HL-60 (cell line): Measurements from ENCODE around the gene POLR2B.

Experiments
- DNase-seq, 2 experiments: peaks; one replicate each; pipeline ENCODE4 v3.0.0-alpha.2; 2010 to 2020; ENCODE audit warnings: low read depth in 1 of 2, low spot score in 1 of 2
- H3K27ac ChIP-seq: fragments of 250-450 bp; sonication (Bioruptor Pico); replicated peaks from 2 replicates; pipeline ENCODE4 v1.5.1; 2020; ENCODE audit warnings: mild to moderate bottlenecking, moderate library complexity
- H3K27me3 ChIP-seq: fragments of 250-450 bp; sonication (Bioruptor Pico); 2 replicates; pipeline ENCODE4 v1.5.1; 2021; ENCODE audit warnings: mild to moderate bottlenecking, moderate library complexity; ENCODE audit not compliant: insufficient read depth, poor library complexity, severe bottlenecking
- H3K4me3 ChIP-seq: replicated peaks from 2 replicates; pipeline ENCODE4 v1.5.1; 2011; ENCODE audit warnings: mild to moderate bottlenecking, control low read depth, low read length; ENCODE audit not compliant: insufficient read depth
- GABPA ChIP-seq: IDR thresholded peaks from 2 replicates; pipeline ENCODE4 v1.6.1; 2012; ENCODE audit warnings: low read depth
- POLR2AphosphoS5 ChIP-seq: IDR thresholded peaks from 2 replicates; pipeline ENCODE4 v1.6.1; 2012; ENCODE audit warnings: low read depth
- SPI1 ChIP-seq: IDR thresholded peaks from 2 replicates; pipeline ENCODE4 v1.6.1; 2012; ENCODE audit warnings: low read depth, mild to moderate bottlenecking, borderline replicate concordance
- TF ChIP-seq, protein P1 (sequence below): IDR thresholded peaks from 2 replicates; pipeline ENCODE4 v1.6.1; 2012; ENCODE audit warnings: low read depth; ENCODE audit not compliant: insufficient replicate concordance
- TF ChIP-seq, protein P2 (sequence below): IDR thresholded peaks from one replicate; pipeline ENCODE4 v1.5.1; 2011; ENCODE audit warnings: low read length, control low read depth, inconsistent platforms; ENCODE audit not compliant: insufficient read depth

POLR2B gene

DNA sequence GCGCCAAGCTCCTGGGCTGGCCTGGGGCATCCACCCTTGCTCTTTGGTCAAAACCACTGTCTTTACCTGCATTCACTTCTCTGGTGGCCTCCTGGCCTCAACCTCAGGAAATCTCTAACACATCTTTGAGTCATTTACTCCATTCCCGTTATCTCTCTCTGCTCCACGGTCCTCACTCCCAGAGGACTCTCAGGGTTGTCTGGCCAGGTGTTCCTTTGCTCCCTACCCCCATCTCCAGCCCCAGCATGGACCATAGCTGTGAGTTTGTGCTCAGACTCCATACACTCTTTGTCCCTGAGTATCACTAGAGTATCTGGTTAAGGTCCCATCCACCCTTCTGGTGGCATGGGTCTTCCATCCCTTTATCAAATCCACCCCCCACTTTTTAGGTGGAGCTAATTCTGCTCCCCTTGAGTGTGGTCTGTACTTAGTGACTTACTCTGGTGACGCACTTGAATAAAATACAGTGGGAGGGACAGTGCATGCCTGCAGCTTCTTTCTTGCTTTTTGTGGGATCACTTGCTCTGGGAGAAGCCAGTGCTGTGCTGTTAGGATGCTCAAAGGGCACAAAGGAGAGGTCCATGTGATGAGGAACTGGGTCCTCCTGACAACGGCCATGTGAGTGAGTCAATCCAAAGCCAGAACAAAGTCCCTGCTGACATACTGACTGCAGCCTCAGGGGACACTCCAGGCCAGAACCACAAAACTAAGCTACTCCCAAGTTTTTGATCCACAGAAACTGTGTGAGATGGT, 87.2 kb downstream of the POLR2B start:
- Histone ChIP-seq H3K4me3 (no peak overlapping the region), H3K27ac (no peak overlapping the region), H3K27me3 (no peaks in the 10 kb centered on the region)
- TF ChIP-seq GABPA, result no peak
- TF ChIP-seq, protein P1, sequence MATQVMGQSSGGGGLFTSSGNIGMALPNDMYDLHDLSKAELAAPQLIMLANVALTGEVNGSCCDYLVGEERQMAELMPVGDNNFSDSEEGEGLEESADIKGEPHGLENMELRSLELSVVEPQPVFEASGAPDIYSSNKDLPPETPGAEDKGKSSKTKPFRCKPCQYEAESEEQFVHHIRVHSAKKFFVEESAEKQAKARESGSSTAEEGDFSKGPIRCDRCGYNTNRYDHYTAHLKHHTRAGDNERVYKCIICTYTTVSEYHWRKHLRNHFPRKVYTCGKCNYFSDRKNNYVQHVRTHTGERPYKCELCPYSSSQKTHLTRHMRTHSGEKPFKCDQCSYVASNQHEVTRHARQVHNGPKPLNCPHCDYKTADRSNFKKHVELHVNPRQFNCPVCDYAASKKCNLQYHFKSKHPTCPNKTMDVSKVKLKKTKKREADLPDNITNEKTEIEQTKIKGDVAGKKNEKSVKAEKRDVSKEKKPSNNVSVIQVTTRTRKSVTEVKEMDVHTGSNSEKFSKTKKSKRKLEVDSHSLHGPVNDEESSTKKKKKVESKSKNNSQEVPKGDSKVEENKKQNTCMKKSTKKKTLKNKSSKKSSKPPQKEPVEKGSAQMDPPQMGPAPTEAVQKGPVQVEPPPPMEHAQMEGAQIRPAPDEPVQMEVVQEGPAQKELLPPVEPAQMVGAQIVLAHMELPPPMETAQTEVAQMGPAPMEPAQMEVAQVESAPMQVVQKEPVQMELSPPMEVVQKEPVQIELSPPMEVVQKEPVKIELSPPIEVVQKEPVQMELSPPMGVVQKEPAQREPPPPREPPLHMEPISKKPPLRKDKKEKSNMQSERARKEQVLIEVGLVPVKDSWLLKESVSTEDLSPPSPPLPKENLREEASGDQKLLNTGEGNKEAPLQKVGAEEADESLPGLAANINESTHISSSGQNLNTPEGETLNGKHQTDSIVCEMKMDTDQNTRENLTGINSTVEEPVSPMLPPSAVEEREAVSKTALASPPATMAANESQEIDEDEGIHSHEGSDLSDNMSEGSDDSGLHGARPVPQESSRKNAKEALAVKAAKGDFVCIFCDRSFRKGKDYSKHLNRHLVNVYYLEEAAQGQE, result no peak
- TF ChIP-seq, protein P2, sequence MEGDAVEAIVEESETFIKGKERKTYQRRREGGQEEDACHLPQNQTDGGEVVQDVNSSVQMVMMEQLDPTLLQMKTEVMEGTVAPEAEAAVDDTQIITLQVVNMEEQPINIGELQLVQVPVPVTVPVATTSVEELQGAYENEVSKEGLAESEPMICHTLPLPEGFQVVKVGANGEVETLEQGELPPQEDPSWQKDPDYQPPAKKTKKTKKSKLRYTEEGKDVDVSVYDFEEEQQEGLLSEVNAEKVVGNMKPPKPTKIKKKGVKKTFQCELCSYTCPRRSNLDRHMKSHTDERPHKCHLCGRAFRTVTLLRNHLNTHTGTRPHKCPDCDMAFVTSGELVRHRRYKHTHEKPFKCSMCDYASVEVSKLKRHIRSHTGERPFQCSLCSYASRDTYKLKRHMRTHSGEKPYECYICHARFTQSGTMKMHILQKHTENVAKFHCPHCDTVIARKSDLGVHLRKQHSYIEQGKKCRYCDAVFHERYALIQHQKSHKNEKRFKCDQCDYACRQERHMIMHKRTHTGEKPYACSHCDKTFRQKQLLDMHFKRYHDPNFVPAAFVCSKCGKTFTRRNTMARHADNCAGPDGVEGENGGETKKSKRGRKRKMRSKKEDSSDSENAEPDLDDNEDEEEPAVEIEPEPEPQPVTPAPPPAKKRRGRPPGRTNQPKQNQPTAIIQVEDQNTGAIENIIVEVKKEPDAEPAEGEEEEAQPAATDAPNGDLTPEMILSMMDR, result no peak
- TF ChIP-seq POLR2AphosphoS5, result no peak
- TF ChIP-seq SPI1, result no peak
- no peak for DNase-seq

DNA sequence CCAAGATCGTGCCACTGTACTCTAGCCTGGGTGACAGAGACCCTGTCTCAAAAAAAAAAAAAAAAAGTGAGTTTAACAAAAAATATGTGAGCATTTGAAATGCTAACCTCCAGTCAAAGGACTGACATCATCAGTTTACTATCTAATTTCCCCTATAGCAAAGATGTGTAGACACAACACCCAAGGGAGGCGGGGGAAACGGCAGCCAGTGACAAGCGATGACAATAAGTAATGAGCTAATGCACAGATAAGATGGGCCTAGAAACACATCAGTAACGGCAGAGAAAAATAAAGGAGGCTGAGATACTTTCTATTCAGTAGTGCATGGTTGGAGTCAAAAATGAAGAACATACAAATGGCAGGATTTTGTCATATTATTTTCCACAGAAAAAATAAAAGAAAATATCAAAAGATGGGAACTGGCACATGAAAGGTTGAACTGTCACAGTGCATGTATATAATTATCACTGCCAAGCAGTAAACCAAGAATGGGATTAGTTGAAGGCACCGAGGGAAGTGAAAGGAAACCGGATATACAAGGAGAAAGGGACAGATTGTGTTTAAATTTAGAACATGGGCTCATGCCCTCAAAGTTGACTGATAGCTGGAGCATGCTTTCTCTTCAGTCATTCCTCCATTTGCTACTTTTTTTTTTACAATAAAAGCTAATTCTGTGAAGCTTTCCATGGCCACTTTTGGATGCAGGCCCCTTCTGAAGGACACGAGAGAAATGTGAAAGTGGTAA, 89.7 kb downstream of the POLR2B start:
- H3K4me3 ChIP-seq, result no peak overlapping the region
- H3K27ac ChIP-seq, result no peak overlapping the region
- H3K27me3 ChIP-seq, result no peaks in the 10 kb centered on the region
- no peak for TF ChIP-seq POLR2AphosphoS5
- DNase-seq, result no peak

DNA sequence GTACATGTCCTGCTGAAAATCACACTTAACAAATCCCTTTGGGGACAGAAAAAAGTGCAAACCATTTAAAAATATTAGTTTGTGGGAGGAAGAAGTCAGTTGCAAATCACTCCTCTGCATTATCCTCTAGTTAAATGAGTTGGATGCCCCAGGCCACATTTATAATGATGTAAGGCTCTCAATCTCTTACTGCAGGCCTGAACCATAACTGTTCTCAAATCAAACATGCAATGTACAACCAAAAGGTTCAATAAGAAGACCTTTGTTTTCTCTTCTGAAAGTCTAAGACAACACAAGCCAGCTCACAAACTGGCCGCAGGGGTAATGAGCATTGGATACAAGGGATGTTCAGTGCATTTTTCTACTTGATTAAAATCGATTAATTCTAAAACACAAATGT, 91.8 kb downstream of the POLR2B start:
- DNase-seq, result no peak
- H3K27ac ChIP-seq, result no peak overlapping the region
- TF ChIP-seq SPI1, result no peak
- TF ChIP-seq, protein P2, result no peak
- TF ChIP-seq POLR2AphosphoS5, result no peak
- TF ChIP-seq, protein P1, result no peak
- TF ChIP-seq GABPA, result no peak
- no peaks in the 10 kb centered on the region for H3K27me3 ChIP-seq
- no peak overlapping the region for H3K4me3 ChIP-seq

DNA sequence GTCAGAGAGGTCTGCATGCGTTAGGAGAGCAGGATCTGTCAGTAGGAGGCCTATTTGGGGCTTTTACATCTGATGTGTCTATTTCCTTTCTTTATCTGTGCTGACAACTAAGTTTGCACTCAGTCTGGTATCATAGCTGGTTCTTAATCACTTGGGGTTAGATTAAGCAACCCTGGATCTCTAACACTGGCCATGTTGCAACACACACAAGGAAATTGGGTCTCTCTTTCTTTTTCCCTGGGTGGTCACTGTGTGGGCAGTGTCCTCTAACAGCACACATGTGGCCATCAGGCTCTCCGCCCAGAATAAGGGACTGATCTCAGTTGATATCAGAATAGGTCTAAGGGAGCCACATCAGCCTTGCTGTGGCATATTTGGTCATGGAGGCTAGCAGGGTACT, 92.6 kb downstream of the POLR2B start:
- no peaks in the 10 kb centered on the region for H3K27me3 ChIP-seq
- TF ChIP-seq, protein P2, result no peak
- TF ChIP-seq SPI1 (no peak), GABPA (no peak), POLR2AphosphoS5 (no peak)
- TF ChIP-seq, protein P1, result no peak
- no peak overlapping the region for H3K27ac ChIP-seq
- H3K4me3 ChIP-seq, result no peak overlapping the region
- DNase-seq, result peak; percentile 18 to 28
